Immature natural killer cell (primary cell): ENCODE measurements around the gene VANGL1. TPM values are rescaled to one million over a fixed set of nuclear protein-coding genes. Genes with fewer than 3 reads are reported as not detected.

Experiments used
- DNase-seq, 3 donors: peaks; one replicate each; pipeline ENCODE4 v3.0.0; 2022; ENCODE audit warnings: mixed read lengths in 1 of 3
- H3K27ac Mint-ChIP-seq, 6 donors: one replicate each; pipeline ENCODE4 v1.8.0; 2020; ENCODE audit warnings: mixed read lengths in 6 of 6, mild to moderate bottlenecking in 5 of 6, inconsistent platforms in 4 of 6, moderate library complexity in 3 of 6
- H3K27me3 Mint-ChIP-seq, 3 donors: one replicate each; pipeline ENCODE4 v1.8.0; 2020 to 2021; ENCODE audit warnings: low read depth in 3 of 3, mild to moderate bottlenecking in 3 of 3, mixed read lengths in 3 of 3, moderate library complexity in 3 of 3, inconsistent platforms in 1 of 3
- H3K36me3 Mint-ChIP-seq, 3 donors: one replicate each; pipeline ENCODE4 v1.8.0; 2020; ENCODE audit warnings: mixed read lengths in 3 of 3, inconsistent platforms in 2 of 3, mild to moderate bottlenecking in 2 of 3
- H3K4me1 Mint-ChIP-seq, 2 donors: one replicate each; pipeline ENCODE4 v1.8.0; 2020; ENCODE audit warnings: inconsistent platforms in 2 of 2, mild to moderate bottlenecking in 2 of 2, mixed read lengths in 2 of 2, moderate library complexity in 1 of 2
- H3K4me3 Mint-ChIP-seq, 5 donors: one replicate each; pipeline ENCODE4 v1.8.0; 2020; ENCODE audit warnings: mild to moderate bottlenecking in 5 of 5, mixed read lengths in 5 of 5, inconsistent platforms in 3 of 5, moderate library complexity in 3 of 5
- H3K9me3 Mint-ChIP-seq, 6 donors: one replicate each; pipeline ENCODE4 v1.8.0; 2020; ENCODE audit warnings: mild to moderate bottlenecking in 6 of 6, mixed read lengths in 6 of 6, inconsistent platforms in 4 of 6, moderate library complexity in 3 of 6
- polyA plus RNA-seq, 3 donors: library from polyadenylated mRNA; unstranded; fragments of 300-500 nt; fragmentation: Illumina TruSeq; gene quantifications; one replicate each; pipeline ENCODE4 v1.2.3, GENCODE V29; 2021

VANGL1 gene
- polyA plus RNA-seq, 3 donors from 2014 or later = 12.5 to 19.3 (median 14.9) TPM

DNA sequence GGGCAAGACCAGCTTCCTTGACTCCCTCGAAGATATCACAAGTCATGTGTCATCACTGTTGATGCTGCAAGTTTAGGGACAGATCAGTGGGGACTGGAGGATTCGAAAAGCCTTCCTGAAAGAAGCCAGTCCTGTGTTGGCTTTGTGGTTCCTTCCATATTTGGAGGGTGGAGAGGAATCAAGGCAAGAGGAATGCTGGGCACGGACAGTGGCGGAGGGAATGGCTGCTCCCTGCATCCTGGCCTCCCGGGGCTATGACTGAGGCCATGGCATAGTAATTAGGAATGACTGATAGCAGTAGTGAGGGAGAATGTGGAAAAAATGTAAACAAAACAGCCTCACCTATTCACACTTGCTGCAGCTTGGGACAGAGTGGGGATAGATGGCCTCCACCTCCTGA is 36.4 kb downstream of the VANGL1 start:
- Mint-ChIP-seq H3K4me3 (no peak overlapping the region), H3K27me3 (peaks cover 0 to 2% (median 0%) of the 10 kb centered on the region in 3 donors), H3K4me1 (peaks cover 29 to 45% of the 10 kb centered on the region in 2 donors), H3K36me3 (peaks cover 8 to 13% (median 8%) of the 10 kb centered on the region in 3 donors), H3K9me3 (no peaks in the 10 kb centered on the region), H3K27ac (peak overlapping the region in 1 of 6 donors; percentile 30)
- DNase-seq = no peak

GRCh38 chr1:115679141-115679611 is 37.4 kb downstream of the VANGL1 start:
- Mint-ChIP-seq H3K4me3 (no peak overlapping the region), H3K36me3 (peaks cover 12 to 15% (median 14%) of the 10 kb centered on the region in 3 donors), H3K4me1 (peaks cover 27 to 40% of the 10 kb centered on the region in 2 donors), H3K27me3 (peaks cover 0 to 2% (median 0%) of the 10 kb centered on the region in 3 donors), H3K9me3 (no peaks in the 10 kb centered on the region), H3K27ac (no peak overlapping the region)
- no peak for DNase-seq

DNA sequence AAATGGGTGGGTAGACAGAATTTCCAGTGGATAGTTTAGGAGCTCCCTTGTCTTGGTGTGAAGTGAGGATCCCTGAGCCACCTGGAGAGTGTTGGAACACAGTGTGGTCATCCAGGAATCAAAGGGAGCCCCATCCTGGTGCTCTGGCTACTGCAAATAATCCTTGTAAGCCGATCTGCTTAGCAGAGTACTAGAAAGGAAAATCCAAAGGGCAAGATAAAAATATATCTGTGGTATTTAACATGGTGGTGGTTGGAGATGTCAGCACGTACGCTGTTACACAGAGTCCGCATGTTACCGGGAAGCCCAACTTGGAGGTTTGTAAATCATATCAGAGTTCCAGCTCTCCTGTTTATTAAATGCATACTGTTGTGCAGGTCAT is 39.0 kb downstream of the VANGL1 start:
- Mint-ChIP-seq H3K4me1 (peaks cover 27 to 36% of the 10 kb centered on the region in 2 donors), H3K27me3 (peaks cover 0 to 2% (median 0%) of the 10 kb centered on the region in 3 donors), H3K27ac (peak overlapping the region in 1 of 6 donors; percentile 22), H3K36me3 (peaks cover 13 to 19% (median 18%) of the 10 kb centered on the region in 3 donors), H3K9me3 (no peaks in the 10 kb centered on the region), H3K4me3 (no peak overlapping the region)
- DNase-seq = no peak

DNA sequence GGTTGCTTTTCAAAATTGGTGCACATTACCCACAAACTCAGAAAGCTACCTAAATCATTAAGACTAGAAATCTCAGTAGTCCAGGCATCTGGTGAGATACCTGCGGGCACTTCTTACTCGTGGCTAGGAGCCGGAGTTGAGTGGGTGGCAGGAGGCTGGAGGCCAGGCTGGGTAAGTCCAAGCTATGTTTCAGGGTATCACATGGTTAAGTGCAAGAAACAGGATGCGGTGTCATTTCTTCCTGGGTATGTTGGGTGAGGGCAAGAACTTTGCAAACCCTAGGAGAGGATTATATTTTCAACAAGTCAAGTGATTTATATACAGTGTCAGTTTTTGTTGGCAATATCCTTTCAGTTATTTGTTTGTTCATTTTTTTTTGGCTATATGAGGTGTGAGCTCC is 41.0 kb downstream of the VANGL1 start:
- Mint-ChIP-seq H3K4me3 (no peak overlapping the region), H3K36me3 (peaks cover 14 to 20% (median 19%) of the 10 kb centered on the region in 3 donors), H3K9me3 (no peaks in the 10 kb centered on the region), H3K27ac (no peak overlapping the region), H3K27me3 (peaks cover 0 to 2% (median 0%) of the 10 kb centered on the region in 3 donors), H3K4me1 (peaks cover 10 to 17% of the 10 kb centered on the region in 2 donors)
- DNase-seq = no peak

DNA sequence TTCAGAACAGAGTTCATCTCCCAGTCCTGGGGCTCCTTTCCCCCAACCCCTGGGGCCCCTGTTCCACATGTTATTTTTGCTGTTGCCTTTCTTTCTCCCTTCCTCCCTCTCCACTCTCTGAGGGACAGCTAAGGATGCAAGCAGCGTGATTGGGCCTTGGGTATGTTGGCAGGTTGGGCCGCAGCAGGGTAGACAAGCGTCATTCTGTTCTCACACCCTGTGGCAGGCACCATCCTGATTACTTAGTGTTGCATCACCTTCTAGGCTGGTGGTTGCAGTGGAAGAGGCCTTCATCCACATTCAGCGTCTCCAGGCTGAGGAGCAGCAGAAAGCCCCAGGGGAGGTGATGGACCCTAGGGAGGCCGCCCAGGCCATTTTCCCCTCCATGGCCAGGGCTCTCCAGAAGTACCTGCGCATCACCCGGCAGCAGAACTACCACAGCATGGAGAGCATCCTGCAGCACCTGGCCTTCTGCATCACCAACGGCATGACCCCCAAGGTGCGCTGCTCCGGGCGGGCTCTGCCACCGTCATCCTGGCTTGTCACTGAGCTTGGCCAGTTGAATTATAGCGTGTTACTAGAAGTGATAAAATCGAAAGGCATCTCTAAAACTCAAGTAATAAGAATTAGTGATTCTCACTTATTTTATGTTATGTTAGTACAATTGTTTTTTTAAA is 43.4 kb downstream of the VANGL1 start:
- Mint-ChIP-seq H3K36me3 (peaks cover 18 to 24% (median 24%) of the 10 kb centered on the region in 3 donors), H3K9me3 (no peaks in the 10 kb centered on the region), H3K27me3 (peaks cover 0 to 2% (median 0%) of the 10 kb centered on the region in 3 donors), H3K4me3 (no peak overlapping the region), H3K27ac (no peak overlapping the region), H3K4me1 (peaks cover 3 to 11% of the 10 kb centered on the region in 2 donors)
- DNase-seq = no peak

DNA sequence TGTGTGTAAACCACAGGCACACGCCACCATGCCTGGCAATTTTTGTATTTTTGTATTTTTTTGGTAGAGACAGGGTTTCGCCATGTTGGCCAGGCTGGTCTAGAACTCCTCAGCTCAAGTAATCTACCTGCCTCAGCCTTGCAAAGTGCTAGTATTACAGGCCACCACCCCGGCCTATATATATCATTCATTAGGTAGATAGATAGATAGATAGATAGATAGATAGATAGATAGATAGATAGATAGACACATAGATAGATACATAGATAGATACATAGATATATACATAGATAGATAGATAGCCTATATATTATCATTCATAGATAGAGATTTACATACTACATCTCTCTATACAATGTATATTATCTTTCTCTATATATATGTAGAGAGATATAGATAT is 46.0 kb downstream of the VANGL1 start:
- no peaks in the 10 kb centered on the region for H3K9me3 Mint-ChIP-seq
- no peak for DNase-seq
- no peak overlapping the region for H3K4me3 Mint-ChIP-seq
- peaks cover 0 to 2% (median 0%) of the 10 kb centered on the region in 3 donors for H3K27me3 Mint-ChIP-seq
- peaks cover 3 to 7% of the 10 kb centered on the region in 2 donors for H3K4me1 Mint-ChIP-seq
- no peak overlapping the region for H3K27ac Mint-ChIP-seq
- H3K36me3 Mint-ChIP-seq = peaks cover 13 to 41% (median 28%) of the 10 kb centered on the region in 3 donors

- no peak for DNase-seq
- Mint-ChIP-seq H3K27ac (no peak overlapping the region), H3K27me3 (no peaks in the 10 kb centered on the region), H3K9me3 (no peaks in the 10 kb centered on the region), H3K4me1 (no peaks in the 10 kb centered on the region), H3K36me3 (peaks cover 5 to 32% (median 15%) of the 10 kb centered on the region in 3 donors), H3K4me3 (no peak overlapping the region)
Measured at GRCh38 chr1:115690972-115691371, 49.2 kb downstream of the VANGL1 start.

DNA sequence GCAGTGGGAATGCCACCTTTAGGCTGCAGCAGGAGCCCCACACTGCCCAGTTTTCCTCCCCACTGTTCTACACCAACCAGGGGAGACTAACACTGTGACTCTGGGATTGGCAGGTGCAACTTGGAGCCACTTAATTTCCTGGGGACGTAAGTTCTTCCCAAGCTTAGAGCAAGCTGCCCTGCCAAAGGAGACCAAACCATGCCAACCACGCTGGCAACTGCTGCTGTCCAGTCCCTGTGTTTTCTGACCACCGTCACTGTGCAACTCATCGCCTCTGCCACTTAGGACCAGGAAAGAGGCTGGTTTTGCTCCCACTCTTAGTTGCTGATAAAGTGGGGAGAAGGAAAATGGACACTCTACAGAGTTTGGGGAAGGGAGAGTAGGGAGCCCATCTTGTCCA is 50.5 kb downstream of the VANGL1 start:
- Mint-ChIP-seq H3K4me1 (no peaks in the 10 kb centered on the region), H3K36me3 (peaks cover 5 to 32% (median 15%) of the 10 kb centered on the region in 3 donors), H3K4me3 (no peak overlapping the region), H3K27me3 (no peaks in the 10 kb centered on the region), H3K27ac (no peak overlapping the region), H3K9me3 (no peaks in the 10 kb centered on the region)
- no peak for DNase-seq

GRCh38 chr1:115694805-115695204 is 53.0 kb downstream of the VANGL1 start:
- DNase-seq = no peak
- H3K27me3 Mint-ChIP-seq = no peaks in the 10 kb centered on the region
- H3K4me1 Mint-ChIP-seq = no peaks in the 10 kb centered on the region
- H3K4me3 Mint-ChIP-seq = no peak overlapping the region
- H3K9me3 Mint-ChIP-seq = no peaks in the 10 kb centered on the region
- no peak overlapping the region for H3K27ac Mint-ChIP-seq
- peaks cover 5 to 32% (median 13%) of the 10 kb centered on the region in 3 donors for H3K36me3 Mint-ChIP-seq

DNA sequence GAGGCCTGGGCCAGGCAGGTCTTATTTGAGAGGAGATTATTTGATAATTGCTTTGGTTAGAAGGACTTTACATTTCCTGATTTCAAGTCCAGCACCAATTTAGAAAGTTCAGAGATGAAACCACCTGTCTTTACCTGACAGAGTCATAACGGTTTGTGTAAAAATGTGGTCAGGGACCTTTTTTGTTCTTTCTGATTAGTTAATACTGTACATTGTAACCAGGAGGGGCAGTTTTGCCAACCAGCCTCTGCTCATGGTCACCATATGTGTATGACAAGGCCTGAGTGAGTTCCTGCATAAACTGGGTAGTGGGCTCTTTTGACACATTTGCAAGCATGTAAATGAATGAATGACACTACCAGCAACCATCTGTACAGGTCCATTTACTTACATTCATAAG is 55.8 kb downstream of the VANGL1 start:
- Mint-ChIP-seq H3K4me3 (no peak overlapping the region), H3K4me1 (no peaks in the 10 kb centered on the region), H3K9me3 (no peaks in the 10 kb centered on the region), H3K27ac (no peak overlapping the region), H3K36me3 (peaks cover 0 to 9% (median 3%) of the 10 kb centered on the region in 3 donors), H3K27me3 (no peaks in the 10 kb centered on the region)
- no peak for DNase-seq

DNA sequence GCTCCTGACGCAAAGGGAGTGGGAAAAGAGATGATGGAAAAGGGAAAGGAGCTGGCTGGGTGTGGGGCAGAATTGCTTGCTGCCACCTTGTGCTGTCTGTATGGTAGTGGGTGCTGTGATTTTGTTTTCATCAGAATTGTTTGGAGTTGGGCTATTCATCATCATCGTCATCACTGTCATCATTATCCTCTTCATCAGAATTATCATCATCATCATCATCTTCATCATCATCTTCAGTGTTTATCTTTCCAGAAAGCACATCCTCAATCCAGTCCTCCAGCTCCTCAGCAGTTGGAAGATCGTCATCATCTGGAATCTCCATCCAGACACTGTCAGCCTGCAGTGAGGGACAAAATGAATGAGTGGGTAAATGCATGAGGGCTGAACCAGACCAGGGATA is 59.3 kb downstream of the VANGL1 start:
- no peaks in the 10 kb centered on the region for H3K27me3 Mint-ChIP-seq
- H3K4me3 Mint-ChIP-seq = no peak overlapping the region
- H3K27ac Mint-ChIP-seq = no peak overlapping the region

GRCh38 chr1:115702959-115703358 is 61.2 kb downstream of the VANGL1 start:
- no peak overlapping the region for H3K27ac Mint-ChIP-seq
- no peaks in the 10 kb centered on the region for H3K4me1 Mint-ChIP-seq

More for the DNA sequence above, 59.3 kb downstream of the VANGL1 start:
- no peaks in the 10 kb centered on the region for H3K9me3 Mint-ChIP-seq
- H3K36me3 Mint-ChIP-seq = no peaks in the 10 kb centered on the region
- H3K4me1 Mint-ChIP-seq = no peaks in the 10 kb centered on the region
- no peak for DNase-seq

GRCh38 chr1:115705085-115705951 is 63.5 kb downstream of the VANGL1 start:
- Mint-ChIP-seq H3K4me1 (no peaks in the 10 kb centered on the region), H3K4me3 (no peak overlapping the region), H3K27me3 (peaks cover 0 to 3% (median 0%) of the 10 kb centered on the region in 3 donors), H3K36me3 (no peaks in the 10 kb centered on the region), H3K27ac (no peak overlapping the region), H3K9me3 (no peaks in the 10 kb centered on the region)
- no peak for DNase-seq

More at GRCh38 chr1:115702959-115703358, 61.2 kb downstream of the VANGL1 start:
- H3K9me3 Mint-ChIP-seq = no peaks in the 10 kb centered on the region
- no peaks in the 10 kb centered on the region for H3K27me3 Mint-ChIP-seq
- H3K4me3 Mint-ChIP-seq = no peak overlapping the region
- H3K36me3 Mint-ChIP-seq = no peaks in the 10 kb centered on the region
- DNase-seq = no peak

GRCh38 chr1:115705963-115706362 is 64.2 kb downstream of the VANGL1 start:
- no peaks in the 10 kb centered on the region for H3K36me3 Mint-ChIP-seq
- peaks cover 0 to 3% (median 2%) of the 10 kb centered on the region in 3 donors for H3K27me3 Mint-ChIP-seq

More at GRCh38 chr1:115705963-115706362, 64.2 kb downstream of the VANGL1 start:
- no peaks in the 10 kb centered on the region for H3K9me3 Mint-ChIP-seq
- H3K27ac Mint-ChIP-seq = no peak overlapping the region
- H3K4me3 Mint-ChIP-seq = no peak overlapping the region
- no peak for DNase-seq
- no peaks in the 10 kb centered on the region for H3K4me1 Mint-ChIP-seq
